VCaP (cell line): ENCODE measurements around the gene SMIM44.
"Not testable (repeated sequence)": the region's sequence is repeated elsewhere in the genome, so short reads cannot be mapped to it uniquely, and the experiment has no call there.

ENCODE experiments used
- H3K27ac ChIP-seq: fragments of 450-650 bp; 2 replicates; pipeline ENCODE4 v1.5.1; 2017
- CTCF ChIP-seq: fragments of 450-650 bp; conservative IDR thresholded peaks from 2 replicates; pipeline ENCODE4 v1.5.1; 2017; ENCODE audit warnings: mild to moderate bottlenecking, moderate library complexity

Gene SMIM44

GRCh38 chr19:3456925-3457527 lies 26.2 kb downstream of the SMIM44 start:
- H3K27ac ChIP-seq: no peak overlapping the region
- no peak for TF ChIP-seq CTCF

GRCh38 chr19:3455960-3456601 lies 27.2 kb downstream of the SMIM44 start:
- no peak overlapping the region for H3K27ac ChIP-seq
- no peak for TF ChIP-seq CTCF

- TF ChIP-seq CTCF: no peak
- no peak overlapping the region for H3K27ac ChIP-seq
Observed at GRCh38 chr19:3455393-3455955, 27.8 kb downstream of the SMIM44 start.

- no peak for TF ChIP-seq CTCF
- H3K27ac ChIP-seq: no peak overlapping the region
Observed at GRCh38 chr19:3454656-3455392, 28.4 kb downstream of the SMIM44 start.

GRCh38 chr19:3453840-3454239 lies 29.4 kb downstream of the SMIM44 start:
- no peak for TF ChIP-seq CTCF
- H3K27ac ChIP-seq: no peak overlapping the region

GRCh38 chr19:3452942-3453214 lies 30.4 kb downstream of the SMIM44 start:
- H3K27ac ChIP-seq: not testable (repeated sequence)

GRCh38 chr19:3452171-3452941 lies 30.9 kb downstream of the SMIM44 start:
- H3K27ac ChIP-seq: no peak overlapping the region
- no peak for TF ChIP-seq CTCF
